Hippocampal formation (tissue), 2 donors: ENCODE measurements around the gene EIF2S3B.

Source experiments
- DNase-seq, 2 donors: peaks; one replicate each; lab custom pipeline; 2025; lab: John Stamatoyannopoulos, UW

EIF2S3B gene

DNA sequence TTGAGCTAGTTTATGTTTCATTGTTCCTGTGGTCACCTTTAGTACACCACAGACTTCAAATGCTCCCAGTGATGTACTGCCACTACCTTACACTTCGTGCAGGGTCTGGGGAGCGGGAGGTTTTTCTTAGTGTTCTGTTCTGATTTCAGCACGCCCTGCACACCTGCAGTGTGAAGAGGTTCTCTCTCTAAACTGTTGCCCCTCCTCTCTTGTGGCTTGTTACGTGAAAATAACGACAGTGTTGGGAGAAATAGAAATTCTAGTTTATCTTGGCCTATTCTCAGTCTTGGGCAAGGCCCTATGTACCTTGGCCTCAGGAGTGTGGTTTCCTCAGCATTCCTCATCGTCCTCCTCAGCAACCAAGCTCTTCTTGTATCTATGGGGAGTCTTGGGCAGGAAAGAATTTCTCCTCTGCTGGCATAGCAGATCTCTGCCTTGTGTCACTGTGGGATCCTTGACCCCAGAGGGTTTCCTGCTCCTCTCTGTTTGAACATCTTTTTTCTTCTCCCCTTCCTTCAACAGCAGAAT, 48.6 kb downstream of the EIF2S3B start:
- no peak for DNase-seq

DNA sequence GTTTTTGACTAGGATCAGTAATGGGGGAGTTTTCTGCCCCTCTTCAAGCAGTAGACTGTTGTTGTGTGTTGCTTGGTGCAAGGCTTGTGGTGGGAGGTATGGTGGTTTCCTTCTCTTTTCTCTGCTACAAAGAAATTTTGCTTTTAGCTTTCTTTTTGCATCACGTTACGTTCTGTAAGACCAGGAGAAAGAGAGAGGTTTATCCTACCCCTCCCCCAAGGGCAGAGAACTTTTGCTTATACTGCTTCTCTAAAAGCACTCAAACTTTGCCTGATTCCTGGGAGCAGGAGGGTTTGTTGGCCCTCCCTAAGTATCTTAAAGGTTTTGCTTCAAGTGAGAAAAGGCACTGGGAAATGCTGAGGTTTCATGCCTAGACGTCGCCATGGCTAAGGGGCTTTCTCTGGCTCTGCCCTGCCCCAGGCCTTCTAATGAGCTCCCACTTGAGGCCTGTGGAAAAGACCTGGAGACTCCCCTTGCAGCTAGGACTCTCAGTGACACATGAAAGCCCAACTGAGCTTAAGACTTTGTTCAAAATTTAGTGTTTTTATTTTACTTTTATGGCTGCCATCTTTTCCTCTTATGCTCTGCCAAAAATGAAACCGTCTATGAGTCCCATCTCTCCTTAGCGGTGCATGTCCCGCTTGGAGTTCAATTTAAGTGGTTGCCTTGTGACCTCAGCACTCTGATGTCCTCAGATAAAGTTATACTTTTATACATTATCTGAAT, 49.2 kb downstream of the EIF2S3B start:
- DNase-seq: no peak

DNA sequence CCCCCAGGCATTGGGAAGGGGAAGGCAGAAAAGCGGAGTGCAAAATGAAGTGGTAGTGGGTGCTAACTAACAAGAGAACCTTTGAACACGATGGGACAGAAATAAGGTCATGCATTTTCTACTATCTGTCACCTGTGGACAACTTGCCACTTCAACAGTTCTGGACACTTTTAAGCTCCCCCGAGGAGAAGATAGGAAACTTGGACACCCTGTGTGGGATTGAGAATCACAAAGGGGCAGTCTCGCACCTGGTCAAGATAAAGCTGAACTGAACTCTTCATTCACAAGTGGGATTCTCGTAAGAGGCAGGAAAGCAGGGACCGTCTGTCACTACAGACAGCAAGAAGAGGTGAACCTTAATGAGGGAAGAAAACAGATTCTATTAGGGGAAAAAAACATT, 51.6 kb downstream of the EIF2S3B start:
- DNase-seq: no peak

DNA sequence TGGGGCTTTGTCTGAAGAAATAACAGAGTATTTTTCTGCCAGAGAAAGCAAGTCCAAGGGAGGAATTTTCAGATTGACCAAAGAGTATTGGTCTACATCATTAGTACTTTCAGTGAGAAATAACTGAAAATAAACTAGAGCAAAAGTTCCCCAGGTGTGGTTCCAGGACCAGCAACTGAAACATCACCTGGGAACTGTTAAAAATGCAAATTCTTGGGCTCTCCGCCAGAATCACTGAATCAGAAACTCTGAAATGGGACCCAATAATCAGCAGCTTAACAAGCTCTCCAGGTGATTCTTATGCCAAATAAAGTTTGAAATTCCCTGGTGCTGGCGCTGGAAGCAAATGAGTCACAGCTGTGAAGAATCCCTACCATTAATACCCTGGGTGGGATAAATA, 52.1 kb downstream of the EIF2S3B start:
- no peak for DNase-seq
